OCI-LY3 (cell line): Measurements from ENCODE around the gene FREY1.
"Not testable (repeated sequence)": the region's sequence is repeated elsewhere in the genome, so short reads cannot be mapped to it uniquely, and the experiment has no call there.

ENCODE experiments used
- H2AFZ ChIP-seq: fragments of 200-600, 300-600 bp; shearing (Covaris generic); 2 replicates; pipeline ENCODE4 v1.6.0; 2014; ENCODE audit warnings: antibody characterized with exemption, low read depth, low read length
- H3K27ac ChIP-seq: fragments of 200-600, 300-600 bp; sonication (generic); 2 replicates; pipeline ENCODE4 v1.5.1; 2014; ENCODE audit warnings: mild to moderate bottlenecking, low read length, moderate library complexity, mixed read lengths
- H3K27me3 ChIP-seq: fragments of 200-600, 300-600 bp; sonication (generic); 2 replicates; pipeline ENCODE4 v1.6.1; 2014; ENCODE audit warnings: low read depth, low read length, mixed read lengths
- H3K36me3 ChIP-seq: fragments of 200-600, 300-600 bp; sonication (generic); replicated peaks from 2 replicates; pipeline ENCODE3; 2014; ENCODE audit warnings: low read depth, low read length, mixed read lengths
- H3K4me1 ChIP-seq: fragments of 300-600, 200-600 bp; sonication (generic); 2 replicates; pipeline ENCODE4 v1.6.1; 2014; ENCODE audit warnings: low read length, mixed read lengths
- H3K4me2 ChIP-seq: fragments of 200-600, 300-600 bp; sonication (generic); 2 replicates; pipeline ENCODE4 v1.6.1; 2014; ENCODE audit warnings: low read length, mixed read lengths
- H3K4me3 ChIP-seq: fragments of 300-600, 200-600 bp; sonication (generic); 2 replicates; pipeline ENCODE4 v1.5.1; 2014; ENCODE audit warnings: antibody characterized with exemption, mild to moderate bottlenecking, low read length, moderate library complexity
- H3K79me2 ChIP-seq: fragments of 300-600, 200-600 bp; shearing (Covaris generic); 2 replicates; pipeline ENCODE4 v1.6.1; 2014; ENCODE audit warnings: mild to moderate bottlenecking, low read length, mixed read lengths
- H3K9ac ChIP-seq: fragments of 300-600, 200-600 bp; shearing (Covaris generic); 2 replicates; pipeline ENCODE4 v1.6.0; 2014; ENCODE audit warnings: mild to moderate bottlenecking, low read length, moderate library complexity
- H3K9me3 ChIP-seq: fragments of 200-600, 300-600 bp; shearing (Covaris generic); 2 replicates; pipeline ENCODE4 v1.6.1; 2014; ENCODE audit warnings: low read length, mixed read lengths; ENCODE audit not compliant: insufficient read depth
- H4K20me1 ChIP-seq: fragments of 200-600, 300-600 bp; sonication (generic); 2 replicates; pipeline ENCODE4 v1.6.1; 2016; ENCODE audit warnings: low read length, mixed read lengths; ENCODE audit not compliant: insufficient read depth
- EZH2phosphoT487 ChIP-seq: fragments of 200-600 bp; shearing (Covaris generic); IDR thresholded peaks from 2 replicates; pipeline ENCODE4 v1.6.1; 2018; ENCODE audit warnings: antibody characterized with exemption, mixed run types, low read depth
- TF ChIP-seq, protein P1 (sequence below): fragments of 200-600, 300-600 bp; sonication (generic); IDR thresholded peaks from 2 replicates; pipeline ENCODE4 v1.5.1; 2014; ENCODE audit warnings: antibody characterized with exemption, low read length, low read depth

FREY1 gene

DNA sequence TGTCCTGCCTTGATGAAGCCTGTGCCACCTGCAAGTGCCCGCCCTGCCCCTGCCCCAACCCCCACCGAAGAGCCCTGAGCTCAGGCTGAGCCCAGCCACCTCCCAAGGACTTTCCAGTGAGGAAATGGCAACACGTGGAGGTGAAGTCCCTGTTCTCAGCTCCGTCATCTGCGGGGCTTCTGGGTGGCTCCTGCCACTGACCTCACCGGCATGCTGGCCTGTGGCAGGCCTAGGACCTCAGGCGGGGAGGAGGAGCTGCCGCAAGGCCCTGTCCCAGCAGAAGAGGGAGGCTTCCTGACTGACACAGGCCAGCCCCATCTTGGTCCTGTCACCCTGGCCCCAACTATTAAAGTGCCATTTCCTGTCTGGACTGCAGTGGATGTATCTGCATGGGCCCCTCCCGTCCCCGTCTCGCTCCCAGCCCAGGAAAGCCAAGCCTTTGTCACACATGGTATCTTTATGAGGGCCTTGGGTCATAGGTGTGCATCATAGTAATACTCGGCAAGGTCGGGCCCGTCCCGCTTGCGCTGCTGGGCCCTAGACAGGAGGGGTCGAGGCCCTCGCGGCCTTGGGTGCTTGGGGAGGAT lies 882 bp downstream of the FREY1 start:
- no peaks in the 10 kb centered on the region for H3K79me2 ChIP-seq
- H3K9ac ChIP-seq, result no peak overlapping the region
- H3K36me3 ChIP-seq, result no peaks in the 10 kb centered on the region
- H3K27ac ChIP-seq, result no peak overlapping the region
- no peaks in the 10 kb centered on the region for H3K9me3 ChIP-seq
- TF ChIP-seq EZH2phosphoT487, result no peak
- TF ChIP-seq, protein P1, sequence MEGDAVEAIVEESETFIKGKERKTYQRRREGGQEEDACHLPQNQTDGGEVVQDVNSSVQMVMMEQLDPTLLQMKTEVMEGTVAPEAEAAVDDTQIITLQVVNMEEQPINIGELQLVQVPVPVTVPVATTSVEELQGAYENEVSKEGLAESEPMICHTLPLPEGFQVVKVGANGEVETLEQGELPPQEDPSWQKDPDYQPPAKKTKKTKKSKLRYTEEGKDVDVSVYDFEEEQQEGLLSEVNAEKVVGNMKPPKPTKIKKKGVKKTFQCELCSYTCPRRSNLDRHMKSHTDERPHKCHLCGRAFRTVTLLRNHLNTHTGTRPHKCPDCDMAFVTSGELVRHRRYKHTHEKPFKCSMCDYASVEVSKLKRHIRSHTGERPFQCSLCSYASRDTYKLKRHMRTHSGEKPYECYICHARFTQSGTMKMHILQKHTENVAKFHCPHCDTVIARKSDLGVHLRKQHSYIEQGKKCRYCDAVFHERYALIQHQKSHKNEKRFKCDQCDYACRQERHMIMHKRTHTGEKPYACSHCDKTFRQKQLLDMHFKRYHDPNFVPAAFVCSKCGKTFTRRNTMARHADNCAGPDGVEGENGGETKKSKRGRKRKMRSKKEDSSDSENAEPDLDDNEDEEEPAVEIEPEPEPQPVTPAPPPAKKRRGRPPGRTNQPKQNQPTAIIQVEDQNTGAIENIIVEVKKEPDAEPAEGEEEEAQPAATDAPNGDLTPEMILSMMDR, result no peak
- H3K4me3 ChIP-seq, result no peak overlapping the region
- H4K20me1 ChIP-seq, result no peaks in the 10 kb centered on the region
- no peaks in the 10 kb centered on the region; the same call in 1 of the 2 replicates for H3K4me1 ChIP-seq
- no peak overlapping the region for H2AFZ ChIP-seq
- H3K4me2 ChIP-seq, result no peak overlapping the region
- H3K27me3 ChIP-seq, result no peaks in the 10 kb centered on the region

DNA sequence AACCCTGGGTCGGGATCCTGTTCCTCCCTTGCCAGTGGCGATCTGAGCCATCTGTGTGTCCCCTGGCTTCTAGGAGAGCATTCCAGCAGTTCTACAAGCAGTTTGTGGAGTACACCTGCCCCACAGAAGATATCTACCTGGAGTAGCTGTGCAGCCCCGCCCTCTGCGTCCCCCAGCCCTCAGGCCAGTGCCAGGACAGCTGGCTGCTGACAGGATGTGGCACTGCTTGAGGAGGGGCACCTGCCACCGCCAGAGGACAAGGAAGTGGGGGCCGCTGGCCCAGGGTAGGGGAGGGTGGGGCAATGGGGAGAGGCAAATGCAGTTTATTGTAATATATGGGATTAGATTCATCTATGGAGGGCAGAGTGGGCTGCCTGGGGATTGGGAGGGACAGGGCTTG lies 1.5 kb downstream of the FREY1 start:
- H3K79me2 ChIP-seq, H3K36me3 ChIP-seq, H3K4me3 ChIP-seq, H3K27ac ChIP-seq, H3K9ac ChIP-seq, H3K27me3 ChIP-seq, H3K4me2 ChIP-seq, H4K20me1 ChIP-seq, H3K9me3 ChIP-seq, H3K4me1 ChIP-seq, H2AFZ ChIP-seq: not testable (repeated sequence)

DNA sequence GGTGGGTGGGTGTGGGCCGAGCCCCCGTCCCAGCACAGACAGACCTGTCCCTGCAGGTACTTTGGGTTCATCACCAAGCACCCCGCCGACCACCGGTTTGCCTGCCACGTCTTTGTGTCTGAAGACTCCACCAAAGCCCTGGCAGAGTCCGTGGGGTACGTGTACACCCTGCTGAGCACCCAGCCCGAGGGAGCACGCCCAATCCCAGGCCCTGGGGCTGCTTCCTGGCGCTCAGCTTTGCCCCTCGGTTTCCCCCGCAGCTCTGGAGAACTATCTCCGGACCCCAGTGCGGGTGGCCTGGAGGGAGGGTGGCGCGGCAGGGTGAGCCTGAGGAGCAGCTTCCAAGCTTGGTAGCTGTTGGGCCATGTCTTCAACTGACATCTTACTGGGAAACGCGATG lies 2.0 kb downstream of the FREY1 start:
- H3K4me2 ChIP-seq, result no peak overlapping the region
- H3K79me2 ChIP-seq, result no peaks in the 10 kb centered on the region
- no peak overlapping the region for H3K27ac ChIP-seq
- no peaks in the 10 kb centered on the region; the same call in 1 of the 2 replicates for H3K4me1 ChIP-seq
- H3K9me3 ChIP-seq, result no peaks in the 10 kb centered on the region
- H3K4me3 ChIP-seq, result no peak overlapping the region
- no peaks in the 10 kb centered on the region for H4K20me1 ChIP-seq
- no peaks in the 10 kb centered on the region for H3K27me3 ChIP-seq
- H2AFZ ChIP-seq, result no peak overlapping the region
- H3K36me3 ChIP-seq, result no peaks in the 10 kb centered on the region
- TF ChIP-seq, protein P1, result no peak
- TF ChIP-seq EZH2phosphoT487, result no peak
- no peak overlapping the region for H3K9ac ChIP-seq

DNA sequence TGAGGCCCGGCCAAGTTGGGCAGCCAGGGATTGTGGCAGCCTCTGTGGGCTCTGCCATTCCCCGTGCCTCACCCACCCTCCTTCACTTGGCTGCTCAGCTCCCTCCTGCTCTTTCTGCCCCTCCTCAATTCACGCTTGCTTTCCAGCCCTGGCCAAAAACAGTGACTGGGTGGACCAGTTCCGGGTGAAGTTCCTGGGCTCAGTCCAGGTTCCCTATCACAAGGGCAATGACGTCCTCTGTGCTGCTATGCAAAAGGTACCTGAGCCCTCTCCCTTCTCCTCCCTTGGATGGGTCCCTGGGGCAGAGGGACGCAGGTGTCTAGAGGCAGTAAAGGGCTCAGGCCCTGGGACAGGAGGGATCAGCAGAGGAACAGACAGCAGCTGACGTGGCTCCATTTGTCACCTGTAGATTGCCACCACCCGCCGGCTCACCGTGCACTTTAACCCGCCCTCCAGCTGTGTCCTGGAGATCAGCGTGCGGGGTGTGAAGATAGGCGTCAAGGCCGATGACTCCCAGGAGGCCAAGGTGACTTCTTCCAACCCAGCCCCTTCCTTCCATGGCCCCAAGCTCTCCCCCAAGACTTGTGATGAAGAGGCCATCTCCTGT lies 2.7 kb downstream of the FREY1 start:
- H3K27me3 ChIP-seq, result no peaks in the 10 kb centered on the region
- H3K9ac ChIP-seq, result no peak overlapping the region
- no peaks in the 10 kb centered on the region for H3K9me3 ChIP-seq
- TF ChIP-seq EZH2phosphoT487, result no peak
- TF ChIP-seq, protein P1, result no peak
- H3K79me2 ChIP-seq, result no peaks in the 10 kb centered on the region
- H4K20me1 ChIP-seq, result no peaks in the 10 kb centered on the region
- H3K36me3 ChIP-seq, result no peaks in the 10 kb centered on the region
- H2AFZ ChIP-seq, result no peak overlapping the region
- no peak overlapping the region for H3K27ac ChIP-seq
- H3K4me2 ChIP-seq, result no peak overlapping the region
- no peaks in the 10 kb centered on the region; the same call in 1 of the 2 replicates for H3K4me1 ChIP-seq
- H3K4me3 ChIP-seq, result no peak overlapping the region
